RCC 7860 (cell line): ENCODE results near the gene SRRM1.
A peak's percentile ranks its signal among the peaks of the same experiment; 100 is the strongest.
"Not testable (repeated sequence)": the region's sequence is repeated elsewhere in the genome, so short reads cannot be mapped to it uniquely, and the experiment has no call there.

Experiments used
- DNase-seq: peaks from one replicate; pipeline ENCODE4 v3.0.0-alpha.2; 2015; ENCODE audit warnings: low spot score
- FAIRE-seq: peaks from 2 replicates; lab custom pipeline; 2012; peaks lifted over from hg19 to GRCh38; lab: Jason Lieb, UNC

Gene SRRM1

GRCh38 chr1:24713736-24714135, 70.6 kb downstream of the SRRM1 start:
- DNase-seq (no peak), FAIRE-seq (no peak)

GRCh38 chr1:24714859-24715520, 71.9 kb downstream of the SRRM1 start:
- DNase-seq (peak; percentile 83), FAIRE-seq (peak; percentile 73)

DNA sequence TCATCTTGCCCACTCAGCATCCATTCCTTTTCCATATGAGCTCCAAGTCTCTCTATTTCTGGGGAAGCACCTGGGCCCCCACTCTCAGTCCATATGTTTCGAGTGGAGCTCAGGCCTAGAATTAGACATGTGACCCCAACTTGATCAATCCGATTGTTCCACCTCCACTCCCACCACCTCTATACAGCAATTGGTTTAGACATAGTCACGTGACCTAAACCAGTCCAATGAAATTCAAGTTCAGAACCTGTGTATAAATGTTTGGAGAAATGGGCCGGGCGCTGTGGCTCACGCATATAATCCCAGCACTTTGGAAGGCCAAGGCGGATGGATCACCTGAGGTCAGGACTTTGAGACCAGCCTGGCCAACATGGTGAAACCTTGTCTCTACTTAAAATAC, 72.6 kb downstream of the SRRM1 start:
- DNase-seq (no peak), FAIRE-seq (no peak)

DNA sequence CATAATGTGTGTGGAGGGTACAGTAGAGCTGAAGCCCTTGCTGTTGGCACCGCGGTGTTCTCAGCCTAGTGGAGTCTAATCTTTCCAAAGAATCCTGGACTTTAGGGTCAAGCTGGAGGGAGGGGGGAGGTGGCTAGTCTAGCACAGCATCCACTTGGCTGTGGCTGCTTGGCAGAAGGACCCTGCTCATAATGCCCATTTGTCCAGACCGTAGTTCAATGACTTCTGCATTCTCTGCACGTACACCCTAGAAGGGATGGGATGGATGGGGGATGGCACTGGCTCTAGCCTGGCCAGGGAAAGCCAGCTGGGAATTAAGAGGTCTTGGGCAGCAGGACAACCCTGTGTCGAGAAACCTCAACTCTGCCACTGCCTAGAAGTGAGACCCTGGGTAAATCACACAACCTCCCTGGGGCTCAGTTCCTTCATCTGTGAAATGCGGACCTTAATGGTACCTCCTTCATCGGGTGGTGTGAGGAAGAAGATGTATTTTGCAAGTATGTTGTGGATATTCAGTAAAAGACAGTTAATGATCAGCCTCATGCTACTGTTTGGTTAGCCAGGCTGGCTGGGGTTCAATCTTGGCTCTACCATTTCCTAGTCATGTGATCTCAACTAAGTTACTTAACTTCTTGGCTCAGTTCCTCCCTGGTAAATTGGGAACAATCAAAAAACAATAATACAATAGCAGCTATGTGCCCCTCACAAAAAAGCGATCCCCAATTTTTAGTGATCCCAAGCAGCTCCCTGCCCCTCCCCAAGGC, 75.0 kb downstream of the SRRM1 start:
- no peak for DNase-seq
- no peak for FAIRE-seq

- DNase-seq (peak; percentile 53), FAIRE-seq (no peak)
Measured at GRCh38 chr1:24720152-24720551, 77.0 kb downstream of the SRRM1 start.

- DNase-seq (no peak), FAIRE-seq (no peak)
Measured at GRCh38 chr1:24721533-24721932, 78.4 kb downstream of the SRRM1 start.

GRCh38 chr1:24722073-24723035, 79.3 kb downstream of the SRRM1 start:
- DNase-seq, FAIRE-seq: not testable (repeated sequence)
